Measurements from ENCODE around the gene TRNP1. TPM values are rescaled to one million over a fixed set of nuclear protein-coding genes. Genes with fewer than 3 reads are reported as not detected.

TRNP1 gene
- polyA plus RNA-seq, 1 donor (not counting 4 experiments of a cell fraction or from before 2014, with no cell fraction given) = 164 TPM

DNA sequence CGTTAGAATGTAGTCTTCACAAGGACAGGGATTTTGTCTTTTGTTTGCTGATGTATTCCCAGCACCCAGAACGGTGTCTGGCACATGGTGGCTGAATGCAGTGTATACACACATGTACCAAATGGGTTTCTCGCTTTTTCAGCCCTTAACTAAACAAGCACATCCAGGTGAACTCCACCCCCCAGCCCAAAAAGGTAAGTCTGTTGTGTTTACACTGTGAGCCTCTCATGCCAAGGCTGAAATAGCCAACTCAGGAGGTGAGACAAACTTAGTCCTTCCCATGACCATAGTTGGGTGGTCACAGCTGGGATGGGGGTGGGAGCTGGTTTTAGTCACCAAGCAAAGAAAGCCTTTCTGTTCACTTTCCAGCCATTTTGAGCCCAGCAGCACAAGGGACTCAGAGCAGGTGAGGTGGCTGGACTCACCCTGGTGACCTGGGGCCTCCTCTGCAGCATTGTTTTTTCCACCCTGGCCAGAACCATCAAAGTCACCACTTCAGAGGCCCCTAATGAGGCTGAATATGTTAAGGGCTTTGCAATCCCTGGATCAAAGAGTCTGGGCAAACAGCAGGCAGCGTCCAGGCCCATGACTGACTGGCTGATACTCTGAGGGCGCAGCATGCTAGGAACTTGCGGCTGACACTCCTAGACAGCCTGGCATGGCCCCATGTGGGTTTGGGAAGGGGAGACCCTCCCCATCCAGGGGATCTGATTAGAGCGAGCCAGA, 10.4 kb downstream of the TRNP1 start:
- no peak for DNase-seq (ENCODE audit: low read depth, low spot score)
- Histone ChIP-seq H3K4me1 (ENCODE audit: control insufficient read depth, extremely low read depth, insufficient read depth, low read length) (peaks cover 62% of the 10 kb centered on the region), H3K36me3 (ENCODE audit: control insufficient read depth in 2 of 2, extremely low read depth in 1 of 2, insufficient read depth in 2 of 2, low read length in 2 of 2) (peaks cover 15 to 33% of the 10 kb centered on the region in 2 experiments)

DNA sequence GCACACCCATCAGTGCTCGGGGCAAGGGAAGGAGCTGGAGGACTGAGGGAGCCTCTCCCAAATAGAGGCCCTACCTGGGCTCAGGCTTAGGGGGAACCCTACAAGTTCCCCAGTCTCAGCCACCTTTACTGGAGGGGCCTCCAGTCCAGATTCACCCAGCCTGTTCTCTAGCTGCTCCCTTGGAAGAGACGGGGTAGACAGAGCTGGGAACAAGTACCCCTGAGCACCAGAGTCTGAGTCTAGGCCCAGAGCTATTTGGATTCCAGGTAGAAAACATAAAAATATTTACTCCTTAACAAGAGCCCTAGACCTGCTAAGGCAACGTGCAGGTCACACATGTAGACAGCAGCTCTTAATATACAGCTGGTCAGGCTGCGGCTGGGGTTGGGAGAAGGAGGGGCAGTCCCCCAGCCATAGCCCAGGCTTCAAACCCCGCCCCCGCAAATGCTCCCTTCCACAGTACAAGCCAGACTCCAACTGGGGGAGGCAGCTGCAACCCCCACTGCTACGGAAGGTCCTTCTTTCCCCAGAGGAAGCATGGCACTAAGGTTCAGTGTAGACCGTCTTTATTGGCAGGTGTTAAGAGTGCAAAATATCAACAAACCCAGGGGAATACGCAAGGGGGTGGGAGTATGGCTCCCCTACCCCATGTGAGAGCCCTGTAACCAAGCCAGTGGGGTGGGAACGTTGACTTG, 11.1 kb downstream of the TRNP1 start:
- H3K27me3 ChIP-seq (ENCODE audit: control insufficient read depth, extremely low read depth, insufficient read depth, low read length) = no peaks in the 10 kb centered on the region
- H3K79me2 ChIP-seq (ENCODE audit: control insufficient read depth, insufficient read depth, low read length) = peaks cover 43% of the 10 kb centered on the region
- no peak overlapping the region for H3K4me2 ChIP-seq (ENCODE audit: control insufficient read depth, extremely low read depth, insufficient read depth, low read depth, low read length)
- peak overlapping the region; percentile 6 for H3K27ac ChIP-seq (ENCODE audit: control insufficient read depth, insufficient read depth, low read length)
- no peak for DNase-seq (ENCODE audit: low read depth, low spot score)
- no peaks in the 10 kb centered on the region for H3K9me1 ChIP-seq (ENCODE audit: control insufficient read depth, extremely low read depth, insufficient read depth, low read length)
- peaks cover 63% of the 10 kb centered on the region for H3K4me1 ChIP-seq (ENCODE audit: control insufficient read depth, extremely low read depth, insufficient read depth, low read length)
- peaks cover 15 to 35% of the 10 kb centered on the region in 2 experiments for H3K36me3 ChIP-seq (ENCODE audit: control insufficient read depth in 2 of 2, extremely low read depth in 1 of 2, insufficient read depth in 2 of 2, low read length in 2 of 2)
- dilution Hi-C loops (cut with MboI; ENCODE audit: extremely low pct_ligation_motif_present, low sequenced_read_pairs) = no loop called here
- no peak overlapping the region for H2AFZ ChIP-seq (ENCODE audit: control insufficient read depth, low read length)
- H3K9ac ChIP-seq (ENCODE audit: control insufficient read depth, extremely low read depth, insufficient read depth, low read length) = peak overlapping the region; percentile 35
- H3K9me3 ChIP-seq (ENCODE audit: control insufficient read depth, low read depth, low read length) = no peaks in the 10 kb centered on the region
- no peak for FAIRE-seq
- H4K20me1 ChIP-seq (ENCODE audit: control insufficient read depth, extremely low read depth, insufficient read depth, low read length) = peaks cover 7% of the 10 kb centered on the region
- TF ChIP-seq, protein P1, sequence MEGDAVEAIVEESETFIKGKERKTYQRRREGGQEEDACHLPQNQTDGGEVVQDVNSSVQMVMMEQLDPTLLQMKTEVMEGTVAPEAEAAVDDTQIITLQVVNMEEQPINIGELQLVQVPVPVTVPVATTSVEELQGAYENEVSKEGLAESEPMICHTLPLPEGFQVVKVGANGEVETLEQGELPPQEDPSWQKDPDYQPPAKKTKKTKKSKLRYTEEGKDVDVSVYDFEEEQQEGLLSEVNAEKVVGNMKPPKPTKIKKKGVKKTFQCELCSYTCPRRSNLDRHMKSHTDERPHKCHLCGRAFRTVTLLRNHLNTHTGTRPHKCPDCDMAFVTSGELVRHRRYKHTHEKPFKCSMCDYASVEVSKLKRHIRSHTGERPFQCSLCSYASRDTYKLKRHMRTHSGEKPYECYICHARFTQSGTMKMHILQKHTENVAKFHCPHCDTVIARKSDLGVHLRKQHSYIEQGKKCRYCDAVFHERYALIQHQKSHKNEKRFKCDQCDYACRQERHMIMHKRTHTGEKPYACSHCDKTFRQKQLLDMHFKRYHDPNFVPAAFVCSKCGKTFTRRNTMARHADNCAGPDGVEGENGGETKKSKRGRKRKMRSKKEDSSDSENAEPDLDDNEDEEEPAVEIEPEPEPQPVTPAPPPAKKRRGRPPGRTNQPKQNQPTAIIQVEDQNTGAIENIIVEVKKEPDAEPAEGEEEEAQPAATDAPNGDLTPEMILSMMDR (optimal IDR thresholded peaks at IDR 0.05 in 1 of 3, IDR thresholded peaks at IDR 0.05 in 1 of 3, conservative IDR thresholded peaks at IDR 0.05 in 1 of 3; ENCODE audit: extremely low read depth in 1 of 3, insufficient read depth in 2 of 3, low read length in 3 of 3) = no peak
- TF ChIP-seq EZH2 (IDR thresholded peaks at IDR 0.05; ENCODE audit: low read length) = no peak
- H3K4me3 ChIP-seq (ENCODE audit: control insufficient read depth in 2 of 3, extremely low read depth in 1 of 3, insufficient read depth in 2 of 3, low read depth in 1 of 3, low read length in 3 of 3) = no peak overlapping the region

More for the DNA sequence above, 10.4 kb downstream of the TRNP1 start:
- TF ChIP-seq, protein P1 (optimal IDR thresholded peaks at IDR 0.05 in 1 of 3, IDR thresholded peaks at IDR 0.05 in 1 of 3, conservative IDR thresholded peaks at IDR 0.05 in 1 of 3; ENCODE audit: extremely low read depth in 1 of 3, insufficient read depth in 2 of 3, low read length in 3 of 3) = no peak
- TF ChIP-seq EZH2 (IDR thresholded peaks at IDR 0.05; ENCODE audit: low read length) = no peak
- Histone ChIP-seq H3K4me3 (ENCODE audit: control insufficient read depth in 2 of 3, extremely low read depth in 1 of 3, insufficient read depth in 2 of 3, low read depth in 1 of 3, low read length in 3 of 3) (no peak overlapping the region), H3K9ac (ENCODE audit: control insufficient read depth, extremely low read depth, insufficient read depth, low read length) (no peak overlapping the region), H3K9me3 (ENCODE audit: control insufficient read depth, low read depth, low read length) (no peaks in the 10 kb centered on the region), H3K27ac (ENCODE audit: control insufficient read depth, insufficient read depth, low read length) (no peak overlapping the region), H3K27me3 (ENCODE audit: control insufficient read depth, extremely low read depth, insufficient read depth, low read length) (no peaks in the 10 kb centered on the region), H3K4me2 (ENCODE audit: control insufficient read depth, extremely low read depth, insufficient read depth, low read depth, low read length) (no peak overlapping the region), H3K79me2 (ENCODE audit: control insufficient read depth, insufficient read depth, low read length) (peaks cover 36% of the 10 kb centered on the region), H3K9me1 (ENCODE audit: control insufficient read depth, extremely low read depth, insufficient read depth, low read length) (no peaks in the 10 kb centered on the region), H2AFZ (ENCODE audit: control insufficient read depth, low read length) (no peak overlapping the region), H4K20me1 (ENCODE audit: control insufficient read depth, extremely low read depth, insufficient read depth, low read length) (peaks cover 3% of the 10 kb centered on the region)
- no peak for FAIRE-seq
- dilution Hi-C loops (cut with MboI; ENCODE audit: extremely low pct_ligation_motif_present, low sequenced_read_pairs) = no loop called here

Measured in keratinocyte (primary cell).